ENCODE data around the gene COQ2.
A peak's percentile ranks its signal among the peaks of the same experiment; 100 is the strongest.
"Not testable (repeated sequence)": the region's sequence is repeated elsewhere in the genome, so short reads cannot be mapped to it uniquely, and the experiment has no call there.

The COQ2 gene

GRCh38 chr4:83284193-83285054 lies at the start of gene COQ2:
TSS of gene COQ2 (minus strand) at chr4:83284798. CDS start at chr4:83284764, 34 bp downstream.
- DNase-seq (ENCODE audit: low read depth, low spot score) = peak; percentile 52

GRCh38 chr4:83331956-83332355 lies 47.4 kb upstream of the COQ2 start:
- DNase-seq (ENCODE audit: low read depth, low spot score) = no peak

- DNase-seq (ENCODE audit: low read depth, low spot score) = no peak
These were observed 45.0 kb upstream of the COQ2 start for GRCh38 chr4:83329521-83330110.

- peak; percentile 12 for DNase-seq (ENCODE audit: low read depth, low spot score)
These were observed 44.1 kb upstream of the COQ2 start for GRCh38 chr4:83328521-83329187.

- no peak for DNase-seq (ENCODE audit: low read depth, low spot score)
These were observed 41.9 kb upstream of the COQ2 start for GRCh38 chr4:83326546-83326945.

- not testable (repeated sequence) for DNase-seq (ENCODE audit: low read depth, low spot score)
These were observed 40.7 kb upstream of the COQ2 start for GRCh38 chr4:83325306-83325705.

- DNase-seq (ENCODE audit: low read depth, low spot score) = no peak
These were observed 38.5 kb upstream of the COQ2 start for GRCh38 chr4:83323136-83323535.

- DNase-seq (ENCODE audit: low read depth, low spot score) = no peak
These were observed 36.0 kb upstream of the COQ2 start for GRCh38 chr4:83320548-83320947.

- no peak for DNase-seq (ENCODE audit: low read depth, low spot score)
These were observed 34.1 kb upstream of the COQ2 start for GRCh38 chr4:83318666-83319065.

- no peak for DNase-seq (ENCODE audit: low read depth, low spot score)
These were observed 33.1 kb upstream of the COQ2 start for GRCh38 chr4:83317671-83318070.

- DNase-seq (ENCODE audit: low read depth, low spot score) = no peak
These were observed 32.0 kb upstream of the COQ2 start for GRCh38 chr4:83316459-83317165.

- DNase-seq (ENCODE audit: low read depth, low spot score) = no peak
These were observed 30.8 kb upstream of the COQ2 start for GRCh38 chr4:83315341-83315870.

- DNase-seq (ENCODE audit: low read depth, low spot score) = no peak
These were observed 24.1 kb upstream of the COQ2 start for GRCh38 chr4:83308672-83309071.

- DNase-seq (ENCODE audit: low read depth, low spot score) = no peak
These were observed 23.3 kb upstream of the COQ2 start for GRCh38 chr4:83307920-83308319.

GRCh38 chr4:83305187-83305586 lies 20.6 kb upstream of the COQ2 start:
- no peak for DNase-seq (ENCODE audit: low read depth, low spot score)

GRCh38 chr4:83297548-83298260 lies 13.1 kb upstream of the COQ2 start:
- no peak for DNase-seq (ENCODE audit: low read depth, low spot score)

GRCh38 chr4:83293305-83294046 lies 8.9 kb upstream of the COQ2 start:
- no peak for DNase-seq (ENCODE audit: low read depth, low spot score)

- DNase-seq (ENCODE audit: low read depth, low spot score) = not testable (repeated sequence)
These were observed 5.6 kb upstream of the COQ2 start for GRCh38 chr4:83290059-83290774.

GRCh38 chr4:83288381-83288780 lies 3.8 kb upstream of the COQ2 start:
- not testable (repeated sequence) for DNase-seq (ENCODE audit: low read depth, low spot score)

GRCh38 chr4:83285055-83285407 lies 433 bp upstream of the COQ2 start:
- DNase-seq (ENCODE audit: low read depth, low spot score) = no peak
